HG02970 (cell line): Measurements from ENCODE around the gene ZNF605.
"Not testable (repeated sequence)": the region's sequence is repeated elsewhere in the genome, so short reads cannot be mapped to it uniquely, and the experiment has no call there.

ENCODE experiments used
- ATAC-seq: cut with Tn5 transposase; IDR thresholded peaks from one replicate; pipeline ENCODE4 v1.9.1; 2021; ENCODE audit warnings: mild to moderate bottlenecking, moderate library complexity, moderate number of reproducible peaks; ENCODE audit not compliant: unreplicated experiment, low FRiP score

ZNF605 gene

DNA sequence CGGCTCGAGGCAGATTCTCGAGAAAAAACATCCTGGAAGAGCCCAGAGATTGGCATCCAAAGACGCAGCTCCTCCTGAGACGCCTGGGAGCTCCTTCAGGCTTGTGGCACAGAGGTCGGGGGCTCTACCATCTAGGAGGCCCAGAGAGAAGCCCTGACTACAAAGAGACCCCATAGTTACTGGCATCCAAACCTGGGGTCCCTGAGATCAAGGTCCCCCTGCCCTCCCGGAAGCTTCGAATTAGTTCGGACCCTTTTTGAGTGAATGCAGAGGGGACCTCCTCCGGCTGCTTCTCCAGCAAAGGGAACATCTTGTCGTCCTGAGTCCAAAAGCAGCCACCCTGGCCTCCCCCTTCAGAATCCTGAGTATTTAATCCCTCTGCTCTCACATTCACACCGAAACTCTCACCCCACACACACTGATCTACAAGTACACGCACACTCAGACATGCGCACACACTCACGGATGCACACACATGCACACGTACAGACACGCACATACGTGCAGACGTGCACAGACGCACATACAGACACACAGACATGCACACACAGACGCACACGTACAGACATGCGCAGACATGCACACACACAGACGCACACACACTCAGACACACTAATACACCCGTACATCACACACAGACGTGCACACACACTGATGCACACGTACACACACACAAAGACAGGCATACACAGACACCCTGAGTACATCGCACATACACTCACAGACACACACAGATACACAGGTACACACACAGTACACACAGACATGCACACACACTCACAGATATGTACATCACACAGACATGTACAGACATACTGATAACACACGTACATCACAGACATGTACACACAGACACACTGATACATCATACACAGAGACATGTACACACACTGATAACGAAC is 5.9 kb downstream of the ZNF605 start:
- ATAC-seq, result no peak

DNA sequence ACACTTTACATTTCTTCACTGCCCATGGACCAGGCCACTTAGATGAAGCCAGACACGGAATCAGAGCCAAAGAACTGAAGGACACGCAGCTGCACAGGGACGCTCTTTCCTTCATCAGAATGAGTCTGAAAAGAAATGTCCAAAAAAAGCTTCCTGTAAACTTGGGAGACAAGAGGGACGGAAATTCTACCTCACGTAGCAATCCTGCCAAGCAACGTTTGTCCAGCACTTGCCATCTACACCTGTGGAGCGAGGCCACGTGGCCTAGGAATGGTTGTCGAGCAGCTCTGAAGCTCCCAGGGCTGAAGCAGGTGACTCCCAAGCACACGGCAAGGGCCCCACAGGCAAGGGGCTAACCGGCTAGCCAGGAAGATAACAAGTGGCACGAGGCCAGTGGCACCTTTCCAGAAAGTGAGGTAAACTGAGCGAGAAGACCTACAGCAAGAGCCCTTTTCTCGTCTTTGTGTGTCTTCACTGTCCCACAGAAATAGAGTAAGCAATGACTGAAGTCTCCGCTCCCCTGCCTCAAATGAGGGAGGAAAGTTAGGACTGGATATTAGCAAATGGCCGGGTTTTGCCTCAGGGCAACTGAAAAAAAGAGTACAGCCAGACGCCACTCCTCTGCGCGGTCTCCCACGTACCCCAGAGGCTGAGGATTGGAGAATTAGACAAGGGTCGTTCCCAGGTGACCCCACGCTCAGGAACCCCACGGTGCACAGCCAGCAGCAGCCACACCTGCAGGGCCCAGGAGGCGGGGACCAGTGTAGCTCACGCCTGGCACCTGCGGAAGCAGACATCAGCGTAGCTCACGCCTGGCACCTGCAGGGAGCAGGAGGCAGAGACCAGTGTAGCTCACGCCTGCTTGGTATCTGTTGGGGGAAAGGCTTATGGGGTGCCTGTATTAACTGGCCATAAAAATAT is 7.7 kb downstream of the ZNF605 start:
- no peak for ATAC-seq

DNA sequence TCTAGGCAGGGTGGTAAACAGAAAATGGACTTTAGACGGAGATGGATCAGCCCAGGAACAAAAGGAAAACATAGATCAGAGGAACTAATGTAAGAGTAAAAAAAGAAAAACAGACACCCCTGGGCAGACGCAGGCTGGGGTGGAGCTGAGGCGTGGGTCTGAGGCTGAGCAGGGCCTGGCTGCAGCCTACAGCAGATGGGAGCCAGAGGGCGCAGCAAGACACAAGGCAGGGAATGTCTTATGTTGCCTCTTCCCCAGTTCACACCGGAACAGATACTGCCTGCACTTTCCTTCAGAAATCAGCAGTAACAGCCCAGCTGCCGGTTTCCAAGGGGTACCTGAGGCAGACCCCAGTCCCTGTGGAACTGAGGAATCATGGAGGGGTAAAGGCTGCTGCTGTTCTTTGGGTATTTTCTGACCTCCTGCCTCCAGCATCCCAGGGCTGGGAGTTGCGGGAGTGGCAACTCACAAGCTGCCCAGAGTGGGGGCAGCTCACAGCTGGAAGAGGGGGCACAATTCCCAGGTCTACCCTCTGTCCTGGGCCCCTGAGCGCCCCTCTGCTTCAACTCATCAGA is 9.8 kb downstream of the ZNF605 start:
- no peak for ATAC-seq

DNA sequence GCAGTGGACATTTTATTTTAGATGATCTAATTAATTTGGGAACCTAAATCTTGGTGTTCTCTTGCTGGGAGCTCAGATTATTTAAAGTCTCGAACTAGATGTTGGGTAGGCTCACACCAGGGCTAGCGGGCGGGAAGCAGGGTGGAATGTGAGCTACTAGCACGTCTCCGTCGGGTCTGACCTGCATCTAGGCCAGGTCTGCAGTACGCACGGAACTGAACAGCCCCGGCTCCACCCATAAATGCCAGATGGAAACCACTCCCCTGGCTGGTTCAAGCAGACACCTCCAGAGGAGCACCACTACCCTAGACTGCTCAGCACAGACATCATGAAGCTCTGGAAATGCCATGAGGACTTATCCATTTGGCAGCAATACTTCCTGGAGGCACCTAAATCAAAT is 10.3 kb downstream of the ZNF605 start:
- no peak for ATAC-seq

DNA sequence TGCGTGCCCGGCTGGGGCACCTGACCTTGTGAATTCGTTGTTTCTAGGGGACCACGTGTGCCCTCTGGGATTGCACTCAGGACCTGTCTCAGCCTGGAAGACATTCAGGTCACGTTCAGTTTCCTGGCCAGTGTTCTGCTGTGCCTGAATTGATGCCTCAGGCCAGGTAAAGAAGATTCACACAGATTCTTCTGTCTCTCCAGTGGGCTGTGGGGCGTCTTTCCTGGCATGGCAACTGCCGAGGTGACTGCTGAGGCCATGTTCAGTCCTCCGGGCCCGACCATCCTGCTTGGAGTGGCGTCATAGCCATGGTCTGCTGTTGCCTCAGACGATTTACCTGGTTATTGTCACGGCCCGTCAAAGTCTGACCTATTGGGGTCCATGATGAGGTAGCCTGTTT is 13.5 kb downstream of the ZNF605 start:
- ATAC-seq, result no peak

DNA sequence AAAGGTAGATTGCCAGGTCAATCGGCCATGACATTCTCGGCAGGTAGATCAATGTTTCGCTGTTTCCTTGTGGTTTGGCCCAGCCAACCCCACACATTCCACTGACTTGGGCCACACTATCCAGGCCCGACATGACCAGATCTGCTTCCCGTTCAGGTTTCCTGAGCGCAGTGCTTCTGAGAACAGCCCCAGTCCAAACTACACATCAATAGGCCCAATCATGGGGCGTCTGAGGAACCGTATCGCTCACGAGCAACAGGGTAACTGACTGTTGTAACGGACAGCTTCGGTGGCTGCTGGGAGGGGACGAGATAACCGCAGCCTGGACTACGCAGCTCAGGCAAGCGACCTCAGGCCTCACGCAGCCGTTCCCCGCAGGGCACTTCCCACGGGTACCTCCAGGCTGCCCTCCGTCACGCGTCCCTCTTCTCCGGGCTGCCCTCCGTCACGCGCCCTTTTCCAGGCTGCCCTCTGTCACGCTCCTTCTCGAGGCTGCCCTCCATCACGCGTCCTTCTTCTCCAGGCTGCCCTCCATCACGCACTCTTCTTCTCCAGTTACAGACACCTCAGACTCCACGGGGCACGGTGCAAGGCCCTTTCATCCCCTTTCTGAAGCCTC is 14.7 kb downstream of the ZNF605 start:
- ATAC-seq, result no peak

DNA sequence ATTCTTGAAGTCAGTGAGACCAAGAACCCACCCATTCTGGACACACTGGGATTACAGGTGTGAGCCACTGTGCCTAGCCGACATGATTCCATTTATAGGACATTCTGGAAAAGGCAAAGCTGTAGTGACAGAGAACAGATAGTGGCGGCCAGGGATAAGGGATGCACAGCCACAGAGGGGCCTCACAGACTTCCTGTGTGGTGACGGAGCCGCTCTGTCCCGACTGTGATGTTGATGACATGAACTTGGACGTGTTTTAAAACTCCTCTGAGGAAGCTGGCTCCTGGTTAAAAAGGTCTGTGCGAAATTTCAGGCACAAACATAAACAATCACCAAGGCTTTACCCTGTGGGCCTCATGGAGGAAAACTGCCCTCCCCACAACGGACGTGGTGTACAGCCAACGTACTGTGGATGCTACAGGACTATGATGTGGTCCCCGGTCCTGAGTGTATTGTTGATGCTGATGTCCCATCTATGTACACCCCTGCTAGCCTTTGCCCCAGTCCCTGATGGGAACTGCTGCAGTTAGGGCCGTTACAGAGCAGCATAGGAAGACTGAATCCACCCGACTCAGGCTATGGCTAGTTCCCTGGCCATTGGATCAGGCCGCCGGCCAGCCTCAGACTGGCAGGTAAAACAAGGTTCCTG is 15.9 kb downstream of the ZNF605 start:
- ATAC-seq, result no peak

DNA sequence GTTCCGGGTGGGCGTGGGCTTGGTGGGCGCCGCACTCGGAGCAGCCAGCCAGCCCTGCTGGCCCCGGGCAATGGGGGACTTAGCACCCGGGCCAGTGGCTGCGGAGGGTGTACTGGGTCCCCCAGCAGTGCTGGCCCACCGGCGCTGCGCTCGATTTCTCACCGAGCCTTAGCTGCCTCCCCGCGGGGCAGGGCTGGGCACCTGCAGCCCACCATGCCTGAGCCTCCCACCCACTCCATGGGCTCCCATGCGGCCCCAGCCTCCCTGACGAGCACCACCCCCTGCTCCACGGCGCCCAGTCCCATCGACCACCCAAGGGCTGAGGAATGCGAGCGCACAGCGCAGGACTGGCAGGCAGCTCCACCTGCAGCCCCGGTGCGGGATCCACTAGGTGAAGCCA is 17.3 kb downstream of the ZNF605 start:
- ATAC-seq, result not testable (repeated sequence)

DNA sequence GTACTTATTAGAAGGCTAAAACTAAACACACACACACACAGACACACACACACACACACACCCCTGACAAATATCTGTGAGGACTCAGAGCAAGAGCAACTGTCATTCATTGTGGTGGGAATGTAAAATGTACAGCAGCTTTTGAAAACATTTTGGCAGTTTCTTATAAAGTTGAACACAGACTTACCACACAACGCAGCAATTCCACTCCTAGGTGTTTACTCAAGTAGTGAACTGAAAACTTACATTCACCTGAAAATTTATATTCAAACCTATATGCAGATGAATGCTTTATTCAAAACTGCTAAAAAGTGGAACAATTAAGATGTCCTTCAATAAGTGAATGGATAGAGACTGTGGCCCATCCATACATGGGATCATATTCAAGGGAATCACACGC is 18.6 kb downstream of the ZNF605 start:
- ATAC-seq, result no peak

DNA sequence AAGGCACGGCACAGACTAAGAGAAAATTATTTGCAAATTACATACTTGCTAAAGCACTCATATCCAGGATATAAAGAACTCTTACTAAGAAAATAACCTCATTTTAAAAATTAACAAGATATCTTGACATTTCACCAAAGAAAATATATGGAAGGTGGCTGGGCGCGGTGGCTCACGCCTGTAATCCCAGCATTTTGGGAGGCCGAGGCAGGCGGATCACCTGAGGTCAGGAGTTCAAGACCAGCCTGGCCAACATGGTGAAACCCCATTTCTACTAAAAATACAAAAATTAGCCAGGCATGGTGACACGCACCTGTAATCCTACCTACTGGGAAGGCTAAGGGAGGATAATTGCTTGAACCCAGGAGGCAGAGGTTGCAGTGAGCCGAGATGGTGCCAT is 19.2 kb downstream of the ZNF605 start:
- not testable (repeated sequence) for ATAC-seq

DNA sequence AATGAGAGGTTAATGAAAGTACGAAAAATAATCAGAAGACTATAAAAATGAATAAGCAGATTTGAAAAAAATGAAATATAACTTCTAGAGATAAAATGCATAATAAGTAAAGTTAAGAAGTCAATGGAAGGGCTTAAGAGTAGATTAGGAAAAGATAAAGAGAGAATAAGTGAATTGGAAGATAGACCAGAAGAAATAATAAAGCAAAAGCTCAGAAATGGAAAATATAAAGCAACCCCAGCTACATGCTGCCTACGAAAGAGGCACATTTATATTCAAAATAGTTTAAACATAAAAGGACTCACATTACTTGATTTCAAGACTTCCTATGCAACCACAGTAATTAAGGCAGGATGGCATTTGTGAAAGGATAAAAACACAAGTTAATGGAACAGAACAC is 19.9 kb downstream of the ZNF605 start:
- ATAC-seq, result no peak

DNA sequence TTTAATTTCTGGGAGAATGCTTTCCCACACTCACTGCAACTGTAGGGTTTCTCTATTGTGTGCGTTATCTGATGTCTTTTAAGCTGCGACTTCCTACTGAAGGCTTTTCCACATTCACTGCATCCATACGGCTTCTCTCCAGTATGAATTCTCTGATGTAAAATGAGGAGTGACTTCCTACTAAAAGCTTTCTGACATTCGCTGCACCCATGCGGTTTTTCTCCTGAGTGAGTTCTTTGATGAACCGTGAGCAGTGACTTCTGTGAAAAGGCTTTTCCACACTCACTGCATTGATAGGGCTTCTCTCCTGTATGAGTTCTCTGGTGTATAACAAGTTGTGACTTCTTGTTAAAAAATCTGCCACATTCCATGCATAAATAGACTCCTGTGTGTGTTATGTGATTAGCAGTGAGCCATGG is 29.7 kb downstream of the ZNF605 start:
- no peak for ATAC-seq

DNA sequence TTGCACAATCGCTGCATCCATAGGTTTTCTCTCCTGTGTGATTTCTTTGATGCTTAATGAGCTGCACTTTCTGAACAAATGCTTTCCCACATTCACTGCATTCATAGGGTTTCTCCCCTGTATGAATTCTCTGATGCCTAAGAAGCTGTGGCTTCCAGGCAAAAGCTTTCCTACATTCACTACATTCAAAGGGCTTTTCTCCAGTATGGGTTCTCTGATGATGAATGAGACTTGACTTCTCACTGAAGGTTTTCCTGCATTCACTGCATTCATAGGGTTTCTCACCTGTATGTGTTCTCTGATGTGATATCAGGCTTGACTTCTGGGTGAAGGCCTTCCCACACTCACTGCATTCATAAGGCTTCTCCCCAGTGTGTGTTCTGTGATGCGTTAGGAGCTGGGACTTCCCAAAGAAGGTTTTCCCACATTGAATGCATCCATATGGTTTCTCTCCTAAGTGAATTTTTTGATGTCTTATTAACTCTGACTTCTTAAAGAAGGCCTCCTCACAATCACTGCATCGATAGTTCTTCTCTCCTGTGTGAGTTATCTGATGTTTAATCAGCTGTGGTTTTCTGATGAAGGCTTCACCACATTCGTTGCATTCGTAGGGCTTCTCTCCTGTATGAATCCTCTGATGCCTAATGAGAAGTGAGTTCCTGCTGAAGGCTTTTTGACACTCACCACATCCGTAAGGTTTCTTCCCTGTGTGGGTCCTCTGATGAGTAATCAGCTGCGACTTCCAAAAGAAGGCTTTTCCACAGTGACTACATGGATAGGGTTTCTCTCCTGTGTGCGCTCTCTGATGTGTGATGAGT is 30.3 kb downstream of the ZNF605 start:
- ATAC-seq, result no peak

DNA sequence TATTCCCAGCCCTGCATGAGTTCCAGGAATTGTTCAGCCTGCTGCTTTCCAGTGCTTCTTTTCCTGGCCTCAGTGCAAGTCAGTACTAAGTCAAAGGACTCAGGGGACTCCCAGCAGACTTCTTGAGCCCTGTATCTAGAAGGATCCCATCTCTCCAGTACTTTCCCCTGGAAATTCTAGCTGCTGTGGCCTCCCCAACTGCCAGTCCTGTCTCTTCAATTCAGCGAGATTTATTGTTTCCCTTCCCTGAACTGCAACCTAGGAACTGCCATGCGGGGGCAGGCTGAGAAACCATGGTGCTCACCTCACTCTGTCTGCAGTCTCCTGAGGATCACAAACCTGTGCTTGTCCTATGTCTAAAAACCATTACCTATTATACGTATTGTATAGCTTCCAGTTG is 31.8 kb downstream of the ZNF605 start:
- ATAC-seq, result no peak

DNA sequence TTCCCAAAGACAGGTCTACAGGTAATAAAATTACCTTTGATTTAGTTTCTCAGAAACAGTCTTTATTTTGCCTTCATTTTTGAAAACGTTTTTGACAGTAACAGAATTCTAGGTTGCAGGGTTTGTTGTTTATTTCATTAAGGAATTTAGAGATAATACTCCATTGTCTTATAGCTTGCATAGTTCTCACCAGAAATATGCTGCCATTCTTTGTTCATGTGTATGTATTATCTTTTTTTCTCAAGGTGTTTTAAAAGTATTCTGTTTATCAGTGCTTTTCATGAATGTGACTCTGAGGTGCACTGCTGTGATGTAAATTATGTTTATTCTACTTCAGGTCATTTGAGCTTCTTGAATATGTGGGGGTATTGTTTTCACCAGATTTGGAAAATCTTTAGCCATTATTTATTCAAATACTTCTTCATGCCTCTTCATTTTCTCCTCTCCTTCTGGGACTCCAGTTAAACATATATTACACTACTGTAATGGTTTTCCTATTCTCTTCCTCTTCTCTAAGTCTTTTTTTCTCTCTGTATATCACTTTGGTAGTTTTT is 32.7 kb downstream of the ZNF605 start:
- ATAC-seq, result no peak

DNA sequence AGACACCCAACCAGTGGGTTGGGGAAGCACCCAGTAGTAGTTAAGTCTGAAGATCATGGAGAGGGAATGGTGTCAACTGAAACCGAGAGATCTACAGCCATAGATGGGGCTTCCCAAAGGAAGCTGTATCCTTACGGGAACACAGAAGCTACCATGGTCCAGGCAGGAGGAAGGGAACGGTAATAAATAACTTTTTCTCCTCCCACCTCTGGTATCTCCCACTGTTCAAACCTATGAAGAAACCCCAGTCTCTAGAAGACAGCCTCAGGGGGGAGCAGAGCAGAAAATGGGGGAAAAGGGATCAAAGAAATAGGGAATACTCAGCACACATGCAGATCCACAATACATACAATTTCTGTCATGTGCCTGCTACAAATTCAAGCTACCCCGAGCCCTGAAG is 33.4 kb downstream of the ZNF605 start:
- ATAC-seq, result no peak

DNA sequence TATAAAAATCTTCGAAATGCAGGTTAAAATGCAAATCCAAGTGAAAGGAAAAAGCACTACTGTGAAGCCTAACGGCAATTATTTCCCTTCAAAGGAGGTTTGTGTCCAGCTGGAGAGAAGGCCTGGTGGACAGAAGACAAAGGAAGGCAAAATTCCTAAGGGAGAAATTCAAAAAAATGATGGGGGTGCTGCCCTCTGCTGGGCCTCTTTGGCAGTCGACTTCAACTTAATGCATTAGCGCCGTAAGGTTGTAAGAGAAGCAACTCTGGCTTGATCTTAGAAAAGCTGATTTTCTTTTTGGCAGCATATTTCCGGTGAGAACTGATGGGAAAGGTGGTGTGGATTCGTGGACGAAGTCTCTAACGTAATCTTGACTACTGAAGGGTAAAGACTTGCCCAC is 34.4 kb downstream of the ZNF605 start:
- ATAC-seq, result no peak

DNA sequence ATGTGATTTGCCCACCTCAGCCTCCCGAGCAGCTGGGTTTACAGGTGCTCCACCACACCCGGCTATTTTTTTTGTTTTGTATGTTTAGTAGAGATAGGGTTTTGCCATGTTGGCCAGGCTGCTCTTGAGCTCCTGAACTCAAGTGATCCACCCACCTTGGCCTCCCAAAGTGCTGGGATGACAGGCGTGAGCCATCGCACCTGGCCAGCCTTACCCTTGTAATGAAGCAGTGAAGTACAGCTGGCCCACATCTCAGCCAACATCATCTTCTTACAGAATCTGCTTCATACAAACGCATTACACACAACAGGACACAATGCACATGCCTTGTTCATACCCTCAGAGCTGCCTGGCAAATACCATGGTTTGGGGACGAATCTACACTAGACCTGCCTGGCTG is 37.4 kb downstream of the ZNF605 start:
- no peak for ATAC-seq

DNA sequence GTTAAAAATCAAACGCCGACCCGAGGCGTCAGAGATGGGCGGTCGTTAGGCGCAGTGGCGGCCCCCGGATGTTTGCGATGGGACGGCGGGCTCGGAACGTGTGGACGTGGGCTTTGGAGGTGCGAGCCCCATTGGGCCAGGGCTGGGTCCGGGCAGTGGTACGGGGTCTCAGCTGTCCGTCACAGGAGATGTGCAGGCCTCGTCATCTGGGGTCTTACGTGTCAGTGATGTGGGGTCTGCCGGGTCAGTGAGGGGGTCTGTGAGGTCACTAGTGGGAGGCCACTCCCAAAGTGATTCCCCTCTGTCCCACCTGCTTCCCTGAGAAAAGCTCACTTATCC is 47.1 kb downstream of the ZNF605 start:
- ATAC-seq, result no peak
